Vagina (tissue), 2 donors: Measurements from ENCODE around the gene SLC25A28.

Experiments used
- CTCF ChIP-seq, 3 experiments: fragments of 450-650 bp in 2 of 3; fragments of 200-600 bp in 1 of 3; sonication (generic) in 1 of 3; IDR thresholded peaks; one replicate each; pipeline ENCODE4 v1.5.1; 2017 to 2019; ENCODE audit warnings: antibody characterized with exemption in 3 of 3, mild to moderate bottlenecking in 2 of 3, moderate library complexity in 2 of 3
- POLR2A ChIP-seq, 2 donors: fragments of 450-650 bp; IDR thresholded peaks; one replicate each; pipeline ENCODE4 v1.6.1; 2017; ENCODE audit warnings: antibody characterized with exemption in 2 of 2, mild to moderate bottlenecking in 2 of 2, moderate library complexity in 2 of 2
- POLR2AphosphoS5 ChIP-seq, 2 donors: sonication (generic); formaldehyde crosslinking; IDR thresholded peaks; one replicate each; pipeline ENCODE4 v1.9.0; 2017; ENCODE audit warnings: antibody characterized with exemption in 2 of 2, mild to moderate bottlenecking in 2 of 2, low read depth in 1 of 2; ENCODE audit not compliant: insufficient read depth in 1 of 2

GRCh38 chr10:99661377-99661763 is 41.1 kb upstream of the SLC25A28 start:
- TF ChIP-seq CTCF (IDR thresholded peaks at IDR 0.05): no peak
- TF ChIP-seq POLR2AphosphoS5 (IDR thresholded peaks at IDR 0.05; ENCODE audit: insufficient read depth in 1 of 2, low read depth in 1 of 2): peak in 1 of 2 donors; percentile 54
- TF ChIP-seq POLR2A (IDR thresholded peaks at IDR 0.05): no peak
